Astrocyte (in vitro differentiated cells and primary cell): ENCODE data around the gene NR3C1.

ENCODE experiments used
- EZH2 ChIP-seq: IDR thresholded peaks from 2 replicates; pipeline ENCODE4 v1.6.1; 2012; ENCODE audit warnings: mild to moderate bottlenecking, low read length, inconsistent platforms; ENCODE audit not compliant: insufficient read depth
- TF ChIP-seq, protein P1 (sequence below): IDR thresholded peaks from 2 replicates; pipeline ENCODE4 v1.5.1; 2011; ENCODE audit warnings: low read depth, mild to moderate bottlenecking, inconsistent platforms, low read length, moderate library complexity; ENCODE audit not compliant: insufficient read depth

DNA sequence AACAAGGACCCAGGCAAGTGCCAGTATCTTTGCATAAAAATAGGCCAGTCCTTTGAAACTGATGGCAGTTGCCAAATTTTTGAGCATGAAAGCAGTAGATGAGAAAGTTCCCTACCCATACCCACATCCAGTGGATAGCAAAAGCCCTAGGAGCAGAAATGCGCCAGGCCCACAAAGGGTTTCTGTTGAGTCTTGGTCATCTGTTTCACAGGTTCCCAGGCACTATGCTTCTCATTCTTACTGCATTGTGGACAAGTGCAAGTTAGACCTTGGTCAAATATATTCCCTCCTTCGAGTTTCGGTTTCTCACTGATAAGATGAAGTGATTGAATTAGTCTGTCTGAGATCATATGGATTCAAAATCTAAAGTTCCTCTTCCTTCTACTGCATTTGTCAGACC, 152.3 kb downstream of the NR3C1 start:
- TF ChIP-seq EZH2: no peak
- TF ChIP-seq, protein P1, sequence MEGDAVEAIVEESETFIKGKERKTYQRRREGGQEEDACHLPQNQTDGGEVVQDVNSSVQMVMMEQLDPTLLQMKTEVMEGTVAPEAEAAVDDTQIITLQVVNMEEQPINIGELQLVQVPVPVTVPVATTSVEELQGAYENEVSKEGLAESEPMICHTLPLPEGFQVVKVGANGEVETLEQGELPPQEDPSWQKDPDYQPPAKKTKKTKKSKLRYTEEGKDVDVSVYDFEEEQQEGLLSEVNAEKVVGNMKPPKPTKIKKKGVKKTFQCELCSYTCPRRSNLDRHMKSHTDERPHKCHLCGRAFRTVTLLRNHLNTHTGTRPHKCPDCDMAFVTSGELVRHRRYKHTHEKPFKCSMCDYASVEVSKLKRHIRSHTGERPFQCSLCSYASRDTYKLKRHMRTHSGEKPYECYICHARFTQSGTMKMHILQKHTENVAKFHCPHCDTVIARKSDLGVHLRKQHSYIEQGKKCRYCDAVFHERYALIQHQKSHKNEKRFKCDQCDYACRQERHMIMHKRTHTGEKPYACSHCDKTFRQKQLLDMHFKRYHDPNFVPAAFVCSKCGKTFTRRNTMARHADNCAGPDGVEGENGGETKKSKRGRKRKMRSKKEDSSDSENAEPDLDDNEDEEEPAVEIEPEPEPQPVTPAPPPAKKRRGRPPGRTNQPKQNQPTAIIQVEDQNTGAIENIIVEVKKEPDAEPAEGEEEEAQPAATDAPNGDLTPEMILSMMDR: no peak
